K562 (cell line): Measurements from ENCODE around the gene GRHPR. TPM values are rescaled to one million over a fixed set of nuclear protein-coding genes. Genes with fewer than 3 reads are reported as not detected.

Experiments used
- ATAC-seq: fragments of 200-7000 bp; cut with Tn5 transposase; 3 replicates; pipeline ENCODE4 v1.9.1; 2020; ENCODE audit warnings: moderate library complexity
- BruUV-seq: library from RNA; stranded (reverse); fragments of 400-500 nt; replicated peaks from 2 replicates; lab custom pipeline; 2021; lab: Mats Ljungman, UMichigan
- CTCF ChIA-PET: fragments of 300-600 bp; formaldehyde crosslinking; extraction: SDS; loops from one replicate; lab custom pipeline; 2021; ENCODE audit warnings: low intra/inter-chr PET ratio; lab: Yijun Ruan, JAX
- POLR2A ChIA-PET: fragments of 300-600, 350-650 bp; sonication (Branson Sonifier 250); formaldehyde crosslinking; extraction: SDS; loops from one replicate; lab custom pipeline; 2021; ENCODE audit warnings: antibody characterized with exemption, inconsistent platforms; lab: Yijun Ruan, JAX
- DNase-seq, 4 experiments: peaks; one replicate each; pipeline versions ENCODE4 v3.0.0 to v3.0.0-alpha.2; 2011 to 2018; ENCODE audit warnings: low spot score in 3 of 4, mixed read lengths in 3 of 4; ENCODE audit errors: extremely low read depth in 1 of 4
- FAIRE-seq: peaks from 2 replicates; lab custom pipeline; 2011; peaks lifted over from hg19 to GRCh38; lab: Jason Lieb, UNC
- H2AFZ ChIP-seq: 2 replicates; pipeline ENCODE4 v1.6.0; 2011; ENCODE audit warnings: low read depth, low read length, control low read depth, inconsistent platforms
- H3K27ac ChIP-seq: fragments of 200-600 bp; 3 replicates; pipeline ENCODE4 v1.8.0; 2011; ENCODE audit warnings: low read depth, mild to moderate bottlenecking, control low read depth, inconsistent platforms, low read length, moderate library complexity, mixed read lengths; ENCODE audit errors: extremely low read depth
- H3K27me3 ChIP-seq, 2 experiments: fragments of 300-600 bp in 1 of 2; 2 replicates in 1 of 2; 3 replicates in 1 of 2; pipeline versions ENCODE4 v1.6.0 to v1.8.0; 2011; ENCODE audit warnings: inconsistent platforms in 2 of 2, low read length in 2 of 2, mild to moderate bottlenecking in 1 of 2, mixed read lengths in 1 of 2, moderate library complexity in 1 of 2; ENCODE audit not compliant: control insufficient read depth in 2 of 2, insufficient read depth in 2 of 2
- H3K36me3 ChIP-seq: fragments of 300-600 bp; 3 replicates; pipeline ENCODE4 v1.8.0; 2011; ENCODE audit warnings: mild to moderate bottlenecking, low read length, inconsistent platforms; ENCODE audit not compliant: control insufficient read depth, insufficient read depth
- H3K4me1 ChIP-seq, 2 experiments: fragments of 200-600 bp in 1 of 2; replicated peaks in 1 of 2; 2 replicates in 1 of 2; 3 replicates in 1 of 2; pipeline versions ENCODE4 v1.5.1 to v1.8.0; 2011; ENCODE audit warnings: inconsistent platforms in 2 of 2, low read length in 2 of 2, mild to moderate bottlenecking in 1 of 2, mixed read lengths in 1 of 2, moderate library complexity in 1 of 2; ENCODE audit not compliant: control insufficient read depth in 2 of 2, insufficient read depth in 2 of 2
- H3K4me2 ChIP-seq: 2 replicates; pipeline ENCODE4 v1.6.1; 2011; ENCODE audit warnings: low read length, control low read depth, inconsistent platforms, mixed read lengths; ENCODE audit not compliant: insufficient read depth
- H3K4me3 ChIP-seq: fragments of 200-600 bp; sonication (generic), shearing (Covaris generic); 2 replicates; pipeline ENCODE4 v1.5.1; 2016; ENCODE audit warnings: control low read depth, inconsistent platforms
- H3K79me2 ChIP-seq: fragments of 200-600 bp; 3 replicates; pipeline ENCODE4 v1.8.0; 2011; ENCODE audit warnings: low read length, inconsistent platforms; ENCODE audit not compliant: control insufficient read depth, insufficient read depth
- H3K9ac ChIP-seq, 2 experiments: 2 replicates each; pipeline versions ENCODE4 v1.6.0 to v1.6.1; 2011; ENCODE audit warnings: low read depth in 2 of 2, low read length in 2 of 2, control low read depth in 1 of 2, inconsistent platforms in 1 of 2, mild to moderate bottlenecking in 1 of 2, mixed read lengths in 1 of 2; ENCODE audit not compliant: insufficient read depth in 1 of 2
- H3K9me1 ChIP-seq: one replicate; pipeline ENCODE4 v1.6.0; 2011; ENCODE audit warnings: inconsistent platforms, mild to moderate bottlenecking, low read length, moderate library complexity; ENCODE audit not compliant: control insufficient read depth, insufficient read depth
- H3K9me3 ChIP-seq: replicated peaks from 2 replicates; pipeline ENCODE4 v1.5.1; 2011; ENCODE audit warnings: low read depth, low read length, inconsistent platforms; ENCODE audit not compliant: control insufficient read depth, insufficient read depth
- H4K20me1 ChIP-seq: replicated peaks from 2 replicates; pipeline ENCODE4 v1.6.1; 2011; ENCODE audit warnings: low read length, inconsistent platforms, mixed read lengths; ENCODE audit not compliant: control insufficient read depth, insufficient read depth
- NFIC ChIP-seq: fragments of 450-650 bp; IDR thresholded peaks from 2 replicates; pipeline ENCODE4 v1.6.1; 2017; ENCODE audit warnings: mild to moderate bottlenecking, inconsistent platforms
- NR2C1 ChIP-seq, 2 experiments: fragments of 450-650 bp; IDR thresholded peaks; 2 replicates each; pipeline ENCODE4 v1.6.1; 2017; ENCODE audit warnings: mild to moderate bottlenecking in 2 of 2, antibody characterized with exemption in 1 of 2, inconsistent platforms in 1 of 2, missing compliant biosample characterization in 1 of 2, missing genetic modification characterization in 1 of 2
- POLR2AphosphoS5 ChIP-seq: IDR thresholded peaks from 2 replicates; pipeline ENCODE4 v1.6.1; 2011; ENCODE audit warnings: mild to moderate bottlenecking, low read depth, low read length, moderate library complexity; ENCODE audit not compliant: control insufficient read depth, insufficient read depth
- RBM25 ChIP-seq: fragments of 200-400 bp; formaldehyde crosslinking; IDR thresholded peaks from 2 replicates; pipeline ENCODE4 v1.6.1; 2018; ENCODE audit warnings: low read length, low read depth, moderate library complexity; ENCODE audit not compliant: severe bottlenecking
- RBM39 ChIP-seq: fragments of 200-400 bp; formaldehyde crosslinking; optimal IDR thresholded peaks from 2 replicates; pipeline ENCODE3; 2018; ENCODE audit warnings: low read depth, low read length
- ZNF121 ChIP-seq: sonication (generic); formaldehyde crosslinking; conservative IDR thresholded peaks from 2 replicates; pipeline ENCODE4 v1.8.0; 2022; ENCODE audit warnings: missing genetic modification reagents
- WGBS: fragments of 100-300 bp; shearing (Covaris generic); methylation state at CpG from one replicate; pipeline ENCODE4 v1.1.6; 2016; ENCODE audit warnings: low coverage, mixed read lengths; ENCODE audit not compliant: insufficient coverage; ENCODE audit errors: missing lambda C conversion rate; 5-methylcytosine and 5-hydroxymethylcytosine counted together
- in situ Hi-C: fragments of 300-500 bp; cut with MboI; formaldehyde crosslinking; loops from 4 replicates; pipeline ENCODE4 v1.15.0; 2018; ENCODE audit warnings: inconsistent platforms, mixed read lengths
- intact Hi-C: fragments of 100-400 bp; cut with micrococcal nuclease; formaldehyde crosslinking; loops from 2 replicates; pipeline ENCODE4 v1.14.2; 2022
- polyA plus RNA-seq, 8 experiments: library from polyadenylated mRNA; depleted of rRNA in 4 of 8; stranded (reverse) in 5 of 8; unstranded in 3 of 8; fragments of >200 nt; fragmentation: Nextera tagmentation in 2 of 8; fragmentation: Illumina TruSeq in 1 of 8; extraction: Ambion mirVana in 2 of 8; extraction: Trizol in 1 of 8; gene quantifications; 2 replicates each; pipeline versions ENCODE4 v1.2.1 to v1.2.3, GENCODE V29; 2011 to 2014; ENCODE audit warnings: inconsistent platforms in 1 of 8, missing spikeins in 1 of 8
- total RNA-seq, 7 experiments: library from RNA; depleted of rRNA in 6 of 7; stranded (reverse); fragments of >200 nt in 6 of 7; fragmentation: Illumina TruSeq in 2 of 7; extraction: Trizol in 2 of 7; gene quantifications; 2 replicates each; pipeline versions ENCODE4 v1.2.1 to v1.2.3, GENCODE V29; 2011 to 2021; ENCODE audit warnings: low replicate concordance in 1 of 7

GRHPR gene
- total and polyA plus RNA-seq, 9 of the 15 experiments (the other 6 are each of a cell fraction or from before 2014, with no cell fraction given): 38.9 to 144 (median 120) TPM

DNA sequence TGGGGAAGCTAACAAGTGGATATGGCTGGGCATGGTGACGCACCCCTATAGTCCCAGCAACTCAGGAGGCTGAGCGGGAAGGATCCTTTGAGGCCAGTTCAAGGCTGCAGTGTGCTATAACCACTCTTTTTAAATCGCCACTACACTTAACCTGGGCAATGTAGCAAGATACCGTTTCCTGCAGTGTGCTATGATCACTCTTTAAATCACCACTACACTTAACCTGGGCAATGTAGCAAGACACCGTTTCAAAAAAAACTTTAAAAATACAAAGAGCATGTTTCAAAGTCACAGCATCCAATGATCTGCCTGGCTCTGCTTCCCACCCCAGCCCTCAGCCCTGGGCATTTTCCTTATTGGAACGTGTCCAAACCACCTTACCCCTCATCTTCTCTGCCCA lies 14.5 kb downstream of the GRHPR start:
- intact Hi-C loops: no loop called here
- WGBS: 87% methylated on average over 6 of the region's 6 CpGs
- no peaks in the 10 kb centered on the region; a peak in 1 of 5 replicates for H3K4me1 ChIP-seq
- H2AFZ ChIP-seq: no peak overlapping the region
- no peak overlapping the region for H3K27ac ChIP-seq
- DNase-seq: no peak
- POLR2A ChIA-PET: interaction anchor here (1.0 to 2.6 kb wide), 7 partner anchors 8 to 64 kb away, joined by 3 to 9 read pairs (median 4); no protein-coding TSS in a partner anchor
- no peaks in the 10 kb centered on the region for H3K9me1 ChIP-seq
- H3K4me2 ChIP-seq: no peak overlapping the region
- no peak for FAIRE-seq
- H4K20me1 ChIP-seq: peaks cover 7% of the 10 kb centered on the region
- no peak for ATAC-seq
- H3K36me3 ChIP-seq: peaks cover 99% of the 10 kb centered on the region
- H3K27me3 ChIP-seq: no peaks in the 10 kb centered on the region
- H3K9me3 ChIP-seq: no peaks in the 10 kb centered on the region
- no TSS peak for BruUV-seq
- no peak overlapping the region for H3K9ac ChIP-seq
- TF ChIP-seq RBM25: peak; percentile 18
- no peak for TF ChIP-seq RBM39
- TF ChIP-seq NFIC: peak; percentile 29; the same call in 1 of the 2 replicates
- peak; percentile 60; the same call in 1 of the 2 replicates for TF ChIP-seq ZNF121 (CRISPR knock-in tag)
- no peak for TF ChIP-seq NR2C1 (IDR thresholded peaks at IDR 0.05)
- TF ChIP-seq NR2C1 (tag; IDR thresholded peaks at IDR 0.05): no peak
- peak; percentile 11; the same call in 1 of the 2 replicates for TF ChIP-seq POLR2AphosphoS5
- TF ChIP-seq, all 486 proteins: peak for 4
- CTCF ChIA-PET: no interaction called here
- peaks cover 15% of the 10 kb centered on the region; the same call in 2 of the 3 replicates for H3K79me2 ChIP-seq
- in situ Hi-C loops: no loop called here
- no peak overlapping the region for H3K4me3 ChIP-seq
